Measurements from ENCODE around the gene RHOH. TPM values are rescaled to one million over a fixed set of nuclear protein-coding genes. Genes with fewer than 3 reads are reported as not detected.

The RHOH gene
- total and polyA plus RNA-seq, 9 donors, result 0.31 to 3.2 (median 0.98) TPM

DNA sequence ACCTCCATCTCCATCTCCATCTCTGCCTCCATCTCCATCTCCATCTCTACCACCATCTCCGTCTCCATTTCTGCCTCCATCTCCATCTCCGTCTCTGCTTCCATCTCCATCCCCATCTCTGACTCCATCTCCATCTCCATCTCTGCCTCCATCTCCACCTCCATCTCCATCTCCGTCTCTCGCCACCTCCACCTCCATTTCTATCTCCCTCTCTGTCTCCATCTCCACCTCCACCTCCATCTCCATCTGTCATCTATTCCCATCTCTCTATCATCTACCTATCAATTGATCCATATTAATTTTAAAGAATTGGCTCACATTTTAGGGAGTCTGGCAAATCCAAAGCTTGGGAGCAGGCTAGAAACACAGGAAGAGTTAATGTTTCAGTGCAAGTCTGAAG is 98.7 kb downstream of the RHOH start:
- no peaks in the 10 kb centered on the region for H3K36me3 ChIP-seq
- no peaks in the 10 kb centered on the region for H3K27me3 ChIP-seq
- no peak overlapping the region for H3K4me3 ChIP-seq
- H3K27ac ChIP-seq, result no peak overlapping the region
- 84 to 97% (median 85%) methylated on average over 4 of the region's 4 CpGs for WGBS, 3 donors
- H3K4me1 ChIP-seq (ENCODE audit: insufficient read depth), result no peaks in the 10 kb centered on the region
- H3K9me3 ChIP-seq, result no peaks in the 10 kb centered on the region
- intact Hi-C loops (cut with DNase I), result no loop called here
- no peak for DNase-seq
- TF ChIP-seq CTCF (IDR thresholded peaks at IDR 0.05) (no peak), POLR2A (IDR thresholded peaks at IDR 0.05) (no peak), EP300 (IDR thresholded peaks at IDR 0.05) (no peak)

Other genes with a start within 250 kb of the RHOH start
- gene PDS5A, start 219.1 kb upstream of the RHOH start, total RNA-seq, result 10 to 100 TPM; 47.3 to 68.8 (median 64.7) TPM
- 10 to 100 TPM; 20.9 to 29.7 TPM for gene PDS5A, start 219.1 kb upstream of the RHOH start, polyA plus RNA-seq
- 10 to 100 TPM in 6 of 7 donors, 1 to 10 TPM in 1; 9.7 to 21.3 (median 11.9) TPM for gene N4BP2, start 140.2 kb upstream of the RHOH start, total RNA-seq
- 1 to 10 TPM; 3.5 to 4.1 TPM for gene N4BP2, start 140.2 kb upstream of the RHOH start, polyA plus RNA-seq
- under 1 TPM in 1 of 7 donors, not detected in 6; 0.13 TPM for gene CHRNA9, start 138.3 kb downstream of the RHOH start, total RNA-seq
- gene CHRNA9, start 138.3 kb downstream of the RHOH start, polyA plus RNA-seq, result not detected

Data from ovary (tissue), 9 donors.